GM12874 (cell line): ENCODE results near the gene OR4D9.

Experiments used
- CTCF ChIP-seq: IDR thresholded peaks from 2 replicates; pipeline ENCODE4 v1.5.1; 2011; ENCODE audit warnings: low read depth, mild to moderate bottlenecking, control low read depth, low read length, moderate library complexity; ENCODE audit not compliant: insufficient read depth

The OR4D9 gene

GRCh38 chr11:59503276-59503675 is 8.1 kb upstream of the OR4D9 start, which contains the start of gene OR4D11:
Gene OR4D11 (plus strand): TSS chr11:59503576. CDS start chr11:59503576, 0 bp downstream.
- no peak for TF ChIP-seq CTCF

- no peak for TF ChIP-seq CTCF
Observed at GRCh38 chr11:59511675-59512074, 336 bp downstream of the OR4D9 start.

- no peak for TF ChIP-seq CTCF
Observed at GRCh38 chr11:59520741-59521140, 9.4 kb downstream of the OR4D9 start.

- TF ChIP-seq CTCF, result no peak
Observed at GRCh38 chr11:59523541-59523940, 12.2 kb downstream of the OR4D9 start.

- TF ChIP-seq CTCF, result no peak
Observed at GRCh38 chr11:59528711-59529110, 17.4 kb downstream of the OR4D9 start.

- TF ChIP-seq CTCF, result no peak
Observed at GRCh38 chr11:59532620-59533019, 21.3 kb downstream of the OR4D9 start.

- TF ChIP-seq CTCF, result no peak
Observed at GRCh38 chr11:59534676-59535075, 23.3 kb downstream of the OR4D9 start.

- no peak for TF ChIP-seq CTCF
Observed at GRCh38 chr11:59542142-59542810, 30.9 kb downstream of the OR4D9 start.
